ENCODE measurements around the gene RFLNA.

DNA sequence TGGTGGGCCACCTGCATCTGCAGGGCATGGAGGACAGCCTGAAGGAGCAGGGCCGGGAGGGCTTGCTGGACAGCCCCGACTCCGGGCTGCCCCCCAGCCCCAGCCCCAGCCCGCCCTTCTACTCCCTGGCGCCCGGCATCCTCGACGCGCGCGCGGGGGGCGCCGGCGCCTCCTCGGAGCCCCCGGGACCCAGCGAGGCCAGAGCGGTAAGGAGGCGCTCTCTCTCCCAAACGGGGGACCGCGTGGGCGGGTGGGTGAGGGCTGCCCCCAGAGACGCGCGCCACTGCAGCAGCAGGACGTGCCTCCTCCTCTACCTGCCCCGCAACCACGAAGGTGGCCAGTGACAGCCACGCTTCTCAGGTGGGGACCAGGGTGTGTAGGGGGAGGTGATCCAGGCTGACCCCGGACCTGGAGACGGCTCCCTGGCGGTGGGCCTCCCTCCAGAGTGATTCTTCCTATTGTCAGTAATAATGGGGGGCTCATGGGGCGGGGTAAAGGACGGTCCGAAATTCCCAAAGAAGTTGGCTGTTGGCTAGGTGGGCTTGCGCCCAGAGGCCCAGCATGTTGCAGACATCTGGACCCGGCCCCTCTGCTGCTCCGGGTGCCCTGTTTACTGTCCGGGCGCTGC lies 652 bp downstream of the RFLNA start:
- TF ChIP-seq, protein P1, sequence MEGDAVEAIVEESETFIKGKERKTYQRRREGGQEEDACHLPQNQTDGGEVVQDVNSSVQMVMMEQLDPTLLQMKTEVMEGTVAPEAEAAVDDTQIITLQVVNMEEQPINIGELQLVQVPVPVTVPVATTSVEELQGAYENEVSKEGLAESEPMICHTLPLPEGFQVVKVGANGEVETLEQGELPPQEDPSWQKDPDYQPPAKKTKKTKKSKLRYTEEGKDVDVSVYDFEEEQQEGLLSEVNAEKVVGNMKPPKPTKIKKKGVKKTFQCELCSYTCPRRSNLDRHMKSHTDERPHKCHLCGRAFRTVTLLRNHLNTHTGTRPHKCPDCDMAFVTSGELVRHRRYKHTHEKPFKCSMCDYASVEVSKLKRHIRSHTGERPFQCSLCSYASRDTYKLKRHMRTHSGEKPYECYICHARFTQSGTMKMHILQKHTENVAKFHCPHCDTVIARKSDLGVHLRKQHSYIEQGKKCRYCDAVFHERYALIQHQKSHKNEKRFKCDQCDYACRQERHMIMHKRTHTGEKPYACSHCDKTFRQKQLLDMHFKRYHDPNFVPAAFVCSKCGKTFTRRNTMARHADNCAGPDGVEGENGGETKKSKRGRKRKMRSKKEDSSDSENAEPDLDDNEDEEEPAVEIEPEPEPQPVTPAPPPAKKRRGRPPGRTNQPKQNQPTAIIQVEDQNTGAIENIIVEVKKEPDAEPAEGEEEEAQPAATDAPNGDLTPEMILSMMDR (IDR thresholded peaks at IDR 0.05), result no peak
- no peak for TF ChIP-seq POLR2A (IDR thresholded peaks at IDR 0.05)

Measured in body of pancreas (tissue), 4 donors.